HepG2 (cell line): Measurements from ENCODE around the gene DIPK1A. TPM values are rescaled to one million over a fixed set of nuclear protein-coding genes. Genes with fewer than 3 reads are reported as not detected.

Experiments used
- CBX1 ChIP-seq: IDR thresholded peaks from one replicate; pipeline ENCODE4 v1.6.1; 2016; ENCODE audit warnings: antibody characterized with exemption, low read depth
- CBX2 ChIP-seq, 2 experiments: fragments of 200-600 bp in 1 of 2; sonication (generic); formaldehyde crosslinking in 1 of 2; IDR thresholded peaks; 2 replicates each; pipeline versions ENCODE4 v1.7.0 to v1.8.1; 2018 to 2022; ENCODE audit warnings: low read depth in 2 of 2, low read length in 1 of 2, mild to moderate bottlenecking in 1 of 2, missing genetic modification reagents in 1 of 2
- CHCHD3 ChIP-seq: sonication (generic); formaldehyde crosslinking; IDR thresholded peaks from 2 replicates; pipeline ENCODE4 v1.8.0; 2022; ENCODE audit warnings: mild to moderate bottlenecking, missing genetic modification reagents, moderate library complexity
- CREB1 ChIP-seq, 2 experiments: fragments of 450-650 bp in 1 of 2; IDR thresholded peaks; 2 replicates each; pipeline ENCODE4 v1.6.1; 2016 to 2017; ENCODE audit warnings: control low read depth in 1 of 2, mild to moderate bottlenecking in 1 of 2, missing compliant biosample characterization in 1 of 2, missing genetic modification characterization in 1 of 2
- EEA1 ChIP-seq: sonication (generic); formaldehyde crosslinking; IDR thresholded peaks from 2 replicates; pipeline ENCODE4 v1.5.1; 2020; ENCODE audit warnings: mild to moderate bottlenecking, missing genetic modification reagents, borderline replicate concordance
- ELF3 ChIP-seq: IDR thresholded peaks from 2 replicates; pipeline ENCODE4 v1.6.1; 2016; ENCODE audit warnings: missing genetic modification reagents, missing compliant biosample characterization
- KMT2B ChIP-seq: IDR thresholded peaks from 2 replicates; pipeline ENCODE4 v1.6.1; 2016; ENCODE audit warnings: missing genetic modification reagents, missing compliant biosample characterization
- MED8 ChIP-seq: sonication (generic); formaldehyde crosslinking; IDR thresholded peaks from 2 replicates; pipeline ENCODE4 v1.8.1; 2023; ENCODE audit warnings: mild to moderate bottlenecking, missing genetic modification reagents; ENCODE audit not compliant: insufficient replicate concordance
- MIER2 ChIP-seq: IDR thresholded peaks from 2 replicates; pipeline ENCODE4 v1.6.1; 2016; ENCODE audit warnings: missing biosample characterization, missing genetic modification reagents
- NBN ChIP-seq: fragments of 450-650 bp; conservative IDR thresholded peaks from 2 replicates; pipeline ENCODE4 v1.6.1; 2017
- NFKB2 ChIP-seq: sonication (generic); formaldehyde crosslinking; IDR thresholded peaks from 2 replicates; pipeline ENCODE4 v1.4.0; 2020; ENCODE audit warnings: missing genetic modification reagents, borderline replicate concordance
- PAWR ChIP-seq: sonication (generic); formaldehyde crosslinking; IDR thresholded peaks from 2 replicates; pipeline ENCODE4 v1.4.0; 2020; ENCODE audit warnings: missing genetic modification reagents, mild to moderate bottlenecking, borderline replicate concordance
- SP4 ChIP-seq: sonication (generic); formaldehyde crosslinking; IDR thresholded peaks from 2 replicates; pipeline ENCODE4 v1.8.1; 2023; ENCODE audit warnings: mild to moderate bottlenecking, missing genetic modification reagents
- TP53 ChIP-seq: sonication (generic); formaldehyde crosslinking; conservative IDR thresholded peaks from 2 replicates; pipeline ENCODE4 v1.4.0; 2020; ENCODE audit warnings: missing genetic modification reagents
- ZNF383 ChIP-seq: sonication (generic); formaldehyde crosslinking; IDR thresholded peaks from 2 replicates; pipeline ENCODE4 v1.4.0; 2020; ENCODE audit warnings: missing genetic modification reagents, mild to moderate bottlenecking, borderline replicate concordance
- ZNF777 ChIP-seq: sonication (generic); formaldehyde crosslinking; IDR thresholded peaks from 2 replicates; pipeline ENCODE4 v1.4.0; 2020; ENCODE audit warnings: missing genetic modification reagents
- ZSCAN22 ChIP-seq: sonication (generic); formaldehyde crosslinking; IDR thresholded peaks from 2 replicates; pipeline ENCODE4 v1.4.0; 2020; ENCODE audit warnings: mild to moderate bottlenecking, missing genetic modification reagents
- polyA plus RNA-seq, 8 experiments: library from polyadenylated mRNA; depleted of rRNA in 3 of 8; stranded (reverse) in 7 of 8; unstranded in 1 of 8; fragments of >200 nt; fragmentation: Illumina TruSeq in 4 of 8; extraction: Trizol in 4 of 8; gene quantifications; 2 replicates each; pipeline versions ENCODE4 v1.2.1 to v1.2.3, GENCODE V29; 2011 to 2016; ENCODE audit warnings: low read depth in 4 of 8, missing spikeins in 1 of 8, mixed read lengths in 1 of 8; ENCODE audit not compliant: insufficient read depth in 1 of 8
- total RNA-seq, 5 experiments: library from RNA; depleted of rRNA; stranded (reverse); fragments of >200 nt; fragmentation: Illumina TruSeq; extraction: Trizol; gene quantifications; 2 replicates each; pipeline ENCODE4 v1.2.3, GENCODE V29; 2016; ENCODE audit warnings: low read depth in 1 of 5
- TF ChIP-seq, protein P1 (sequence below): sonication (generic); formaldehyde crosslinking; IDR thresholded peaks from 2 replicates; pipeline ENCODE4 v1.4.0; 2020; ENCODE audit warnings: missing genetic modification reagents
- TF ChIP-seq, protein P2 (sequence below): sonication (generic); formaldehyde crosslinking; IDR thresholded peaks from 2 replicates; pipeline ENCODE4 v1.8.1; 2022; ENCODE audit warnings: low read depth, mild to moderate bottlenecking, missing genetic modification reagents
- TF ChIP-seq, protein P3 (sequence below): sonication (generic); formaldehyde crosslinking; conservative IDR thresholded peaks from 2 replicates; pipeline ENCODE4 v1.4.0; 2020; ENCODE audit warnings: missing genetic modification reagents

Gene DIPK1A
- total and polyA plus RNA-seq, 2 of the 13 experiments (the other 11 are each of a cell fraction or from before 2014, with no cell fraction given): 8.4 TPM

GRCh38 chr1:92961131-92961895 lies at the start of gene DIPK1A (continued):
- TF ChIP-seq, protein P1, sequence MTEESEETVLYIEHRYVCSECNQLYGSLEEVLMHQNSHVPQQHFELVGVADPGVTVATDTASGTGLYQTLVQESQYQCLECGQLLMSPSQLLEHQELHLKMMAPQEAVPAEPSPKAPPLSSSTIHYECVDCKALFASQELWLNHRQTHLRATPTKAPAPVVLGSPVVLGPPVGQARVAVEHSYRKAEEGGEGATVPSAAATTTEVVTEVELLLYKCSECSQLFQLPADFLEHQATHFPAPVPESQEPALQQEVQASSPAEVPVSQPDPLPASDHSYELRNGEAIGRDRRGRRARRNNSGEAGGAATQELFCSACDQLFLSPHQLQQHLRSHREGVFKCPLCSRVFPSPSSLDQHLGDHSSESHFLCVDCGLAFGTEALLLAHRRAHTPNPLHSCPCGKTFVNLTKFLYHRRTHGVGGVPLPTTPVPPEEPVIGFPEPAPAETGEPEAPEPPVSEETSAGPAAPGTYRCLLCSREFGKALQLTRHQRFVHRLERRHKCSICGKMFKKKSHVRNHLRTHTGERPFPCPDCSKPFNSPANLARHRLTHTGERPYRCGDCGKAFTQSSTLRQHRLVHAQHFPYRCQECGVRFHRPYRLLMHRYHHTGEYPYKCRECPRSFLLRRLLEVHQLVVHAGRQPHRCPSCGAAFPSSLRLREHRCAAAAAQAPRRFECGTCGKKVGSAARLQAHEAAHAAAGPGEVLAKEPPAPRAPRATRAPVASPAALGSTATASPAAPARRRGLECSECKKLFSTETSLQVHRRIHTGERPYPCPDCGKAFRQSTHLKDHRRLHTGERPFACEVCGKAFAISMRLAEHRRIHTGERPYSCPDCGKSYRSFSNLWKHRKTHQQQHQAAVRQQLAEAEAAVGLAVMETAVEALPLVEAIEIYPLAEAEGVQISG: peak; percentile 67
- TF ChIP-seq EEA1 (0 out of 2 replicates have a peak, but pooled peaks have one; percentile 18), MIER2 (CRISPR knock-in tag) (no peak), ZSCAN22 (CRISPR knock-in tag) (no peak), SP4 (CRISPR knock-in tag) (peak; percentile 63), MED8 (peak; percentile 45), CREB1 (IDR thresholded peaks at IDR 0.05) (no peak), CREB1 (CRISPR knock-in tag; IDR thresholded peaks at IDR 0.05) (no peak), NFKB2 (CRISPR knock-in tag) (no peak), CBX1 (peak; percentile 70), ELF3 (0 out of 2 replicates have a peak, but pooled peaks have one; percentile 23), CBX2 (IDR thresholded peaks at IDR 0.05; ENCODE audit: low read depth, low read length) (no peak), CBX2 (CRISPR knock-in tag; IDR thresholded peaks at IDR 0.05; ENCODE audit: low read depth) (no peak), ZNF383 (CRISPR knock-in tag) (no peak), ZNF777 (peak; percentile 76), NBN (no peak), TP53 (CRISPR knock-in tag) (no peak), PAWR (CRISPR knock-in tag) (no peak), CHCHD3 (peak; percentile 90), KMT2B (CRISPR knock-in tag) (peak; percentile 57; the same call in 1 of the 2 replicates)
- TF ChIP-seq, protein P2, sequence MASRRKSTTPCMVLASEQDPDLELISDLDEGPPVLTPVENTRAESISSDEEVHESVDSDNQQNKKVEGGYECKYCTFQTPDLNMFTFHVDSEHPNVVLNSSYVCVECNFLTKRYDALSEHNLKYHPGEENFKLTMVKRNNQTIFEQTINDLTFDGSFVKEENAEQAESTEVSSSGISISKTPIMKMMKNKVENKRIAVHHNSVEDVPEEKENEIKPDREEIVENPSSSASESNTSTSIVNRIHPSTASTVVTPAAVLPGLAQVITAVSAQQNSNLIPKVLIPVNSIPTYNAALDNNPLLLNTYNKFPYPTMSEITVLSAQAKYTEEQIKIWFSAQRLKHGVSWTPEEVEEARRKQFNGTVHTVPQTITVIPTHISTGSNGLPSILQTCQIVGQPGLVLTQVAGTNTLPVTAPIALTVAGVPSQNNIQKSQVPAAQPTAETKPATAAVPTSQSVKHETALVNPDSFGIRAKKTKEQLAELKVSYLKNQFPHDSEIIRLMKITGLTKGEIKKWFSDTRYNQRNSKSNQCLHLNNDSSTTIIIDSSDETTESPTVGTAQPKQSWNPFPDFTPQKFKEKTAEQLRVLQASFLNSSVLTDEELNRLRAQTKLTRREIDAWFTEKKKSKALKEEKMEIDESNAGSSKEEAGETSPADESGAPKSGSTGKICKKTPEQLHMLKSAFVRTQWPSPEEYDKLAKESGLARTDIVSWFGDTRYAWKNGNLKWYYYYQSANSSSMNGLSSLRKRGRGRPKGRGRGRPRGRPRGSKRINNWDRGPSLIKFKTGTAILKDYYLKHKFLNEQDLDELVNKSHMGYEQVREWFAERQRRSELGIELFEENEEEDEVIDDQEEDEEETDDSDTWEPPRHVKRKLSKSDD (CRISPR knock-in tag): 0 out of 2 replicates have a peak, but pooled peaks have one; percentile 52
- TF ChIP-seq, protein P3, sequence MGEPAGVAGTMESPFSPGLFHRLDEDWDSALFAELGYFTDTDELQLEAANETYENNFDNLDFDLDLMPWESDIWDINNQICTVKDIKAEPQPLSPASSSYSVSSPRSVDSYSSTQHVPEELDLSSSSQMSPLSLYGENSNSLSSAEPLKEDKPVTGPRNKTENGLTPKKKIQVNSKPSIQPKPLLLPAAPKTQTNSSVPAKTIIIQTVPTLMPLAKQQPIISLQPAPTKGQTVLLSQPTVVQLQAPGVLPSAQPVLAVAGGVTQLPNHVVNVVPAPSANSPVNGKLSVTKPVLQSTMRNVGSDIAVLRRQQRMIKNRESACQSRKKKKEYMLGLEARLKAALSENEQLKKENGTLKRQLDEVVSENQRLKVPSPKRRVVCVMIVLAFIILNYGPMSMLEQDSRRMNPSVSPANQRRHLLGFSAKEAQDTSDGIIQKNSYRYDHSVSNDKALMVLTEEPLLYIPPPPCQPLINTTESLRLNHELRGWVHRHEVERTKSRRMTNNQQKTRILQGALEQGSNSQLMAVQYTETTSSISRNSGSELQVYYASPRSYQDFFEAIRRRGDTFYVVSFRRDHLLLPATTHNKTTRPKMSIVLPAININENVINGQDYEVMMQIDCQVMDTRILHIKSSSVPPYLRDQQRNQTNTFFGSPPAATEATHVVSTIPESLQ (CRISPR knock-in tag): no peak
